NT2/D1 (cell line): Measurements from ENCODE around the gene SMAP2.

Experiments used
- DNase-seq: peaks from one replicate; pipeline ENCODE4 v3.0.0-alpha.2; 2011; ENCODE audit warnings: low read depth, low spot score
- H3K27me3 ChIP-seq: 2 replicates; pipeline ENCODE4 v1.6.0; 2011; ENCODE audit warnings: mild to moderate bottlenecking; ENCODE audit not compliant: insufficient read length, insufficient read depth
- H3K36me3 ChIP-seq: 2 replicates; pipeline ENCODE4 v1.6.1; 2011; ENCODE audit warnings: mild to moderate bottlenecking, low read length, mixed read lengths; ENCODE audit not compliant: insufficient read depth, insufficient read length
- H3K4me1 ChIP-seq: 2 replicates; pipeline ENCODE4 v1.5.1; 2011; ENCODE audit not compliant: insufficient read depth, insufficient read length
- H3K4me3 ChIP-seq: 2 replicates; pipeline ENCODE4 v1.5.1; 2011; ENCODE audit warnings: low read depth; ENCODE audit not compliant: insufficient read length
- H3K9ac ChIP-seq: 2 replicates; pipeline ENCODE4 v1.6.0; 2011; ENCODE audit warnings: low read depth; ENCODE audit not compliant: insufficient read length
- H3K9me3 ChIP-seq: 2 replicates; pipeline ENCODE4 v1.5.1; 2011; ENCODE audit warnings: mild to moderate bottlenecking, low read length; ENCODE audit not compliant: insufficient read depth
- SUZ12 ChIP-seq: IDR thresholded peaks from 2 replicates; pipeline ENCODE4 v1.6.1; 2011; ENCODE audit not compliant: insufficient read length, insufficient read depth; ENCODE audit errors: extremely low read depth
- YY1 ChIP-seq: IDR thresholded peaks from 2 replicates; pipeline ENCODE4 v1.6.1; 2011; ENCODE audit not compliant: insufficient read length, insufficient read depth
- ZNF274 ChIP-seq: IDR thresholded peaks from 2 replicates; pipeline ENCODE4 v1.6.1; 2011; ENCODE audit warnings: mild to moderate bottlenecking, low read depth, low read length

Gene SMAP2

DNA sequence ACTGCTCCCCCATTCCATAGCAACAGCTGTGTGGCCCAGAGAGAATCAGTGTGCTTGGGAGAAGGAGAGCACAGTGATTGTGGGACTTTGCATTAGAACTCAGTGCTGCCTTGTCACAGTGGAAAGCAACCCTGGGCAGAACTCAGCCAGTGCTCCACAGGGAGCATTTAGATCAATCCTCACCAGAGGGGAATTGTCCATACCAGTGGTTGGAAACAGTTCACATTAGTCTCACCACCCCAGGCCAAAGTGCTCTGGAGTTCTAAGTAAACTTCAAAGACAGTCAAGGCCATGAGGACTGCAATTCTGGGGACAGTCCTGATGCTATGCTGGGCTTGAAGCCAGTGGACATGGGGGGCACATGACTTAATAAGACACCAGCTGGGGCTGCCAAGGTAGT is 12.9 kb upstream of the SMAP2 start:
- Histone ChIP-seq H3K36me3 (no peaks in the 10 kb centered on the region), H3K4me1 (no peaks in the 10 kb centered on the region), H3K9me3 (peaks cover 18% of the 10 kb centered on the region), H3K4me3 (no peak overlapping the region), H3K27me3 (no peaks in the 10 kb centered on the region), H3K9ac (no peak overlapping the region)
- no peak for TF ChIP-seq SUZ12
- no peak for TF ChIP-seq ZNF274
- TF ChIP-seq YY1: no peak
- DNase-seq: no peak

DNA sequence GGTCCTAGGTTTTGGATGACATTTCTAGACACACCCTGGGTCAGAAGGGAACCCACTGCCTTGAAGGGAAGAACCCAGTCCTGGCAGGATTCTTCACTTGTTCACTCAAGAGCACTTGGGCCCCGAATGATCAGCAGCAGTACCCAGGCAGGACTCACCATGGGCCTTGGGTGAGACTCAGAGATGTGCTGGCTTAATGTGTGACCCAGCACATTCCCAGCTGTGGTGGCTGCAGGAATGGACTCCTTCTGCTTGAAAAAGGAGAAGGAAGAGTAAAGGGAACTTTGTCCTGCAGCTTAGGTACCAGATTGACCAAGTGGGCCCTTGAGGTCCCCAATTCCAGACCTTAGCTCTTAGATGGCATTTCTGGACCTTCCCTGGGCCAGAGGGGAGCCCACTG is 12.3 kb upstream of the SMAP2 start:
- H3K4me1 ChIP-seq: no peaks in the 10 kb centered on the region
- H3K4me3 ChIP-seq: no peak overlapping the region
- DNase-seq: no peak
- no peaks in the 10 kb centered on the region for H3K27me3 ChIP-seq
- no peak overlapping the region for H3K9ac ChIP-seq
- peaks cover 18% of the 10 kb centered on the region for H3K9me3 ChIP-seq
- TF ChIP-seq YY1 (no peak), ZNF274 (no peak), SUZ12 (no peak)
- H3K36me3 ChIP-seq: no peaks in the 10 kb centered on the region

DNA sequence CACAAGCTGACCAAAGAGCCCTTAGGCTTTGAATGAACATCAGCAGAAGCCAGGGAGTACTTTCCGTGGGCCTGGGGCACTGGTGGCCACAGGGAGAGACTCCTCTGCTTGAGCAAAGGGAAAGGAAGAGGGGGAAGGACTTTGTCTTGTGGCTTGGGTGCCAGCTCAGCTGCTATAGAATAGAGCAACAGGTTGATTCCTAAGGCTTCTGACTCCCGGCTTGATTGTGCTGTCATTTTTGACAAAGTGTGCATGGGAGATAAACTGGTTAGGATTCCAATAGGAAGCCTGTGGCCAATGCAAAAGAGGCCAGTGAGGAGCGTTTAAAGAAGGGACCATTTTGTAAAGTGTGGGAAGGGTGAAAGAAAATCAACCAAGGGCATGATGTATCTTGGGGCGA is 11.9 kb upstream of the SMAP2 start:
- Histone ChIP-seq H3K4me1 (no peaks in the 10 kb centered on the region), H3K9ac (no peak overlapping the region), H3K27me3 (no peaks in the 10 kb centered on the region), H3K4me3 (no peak overlapping the region), H3K36me3 (no peaks in the 10 kb centered on the region), H3K9me3 (peaks cover 18% of the 10 kb centered on the region)
- DNase-seq: no peak
- TF ChIP-seq SUZ12: no peak
- TF ChIP-seq YY1: no peak
- no peak for TF ChIP-seq ZNF274

DNA sequence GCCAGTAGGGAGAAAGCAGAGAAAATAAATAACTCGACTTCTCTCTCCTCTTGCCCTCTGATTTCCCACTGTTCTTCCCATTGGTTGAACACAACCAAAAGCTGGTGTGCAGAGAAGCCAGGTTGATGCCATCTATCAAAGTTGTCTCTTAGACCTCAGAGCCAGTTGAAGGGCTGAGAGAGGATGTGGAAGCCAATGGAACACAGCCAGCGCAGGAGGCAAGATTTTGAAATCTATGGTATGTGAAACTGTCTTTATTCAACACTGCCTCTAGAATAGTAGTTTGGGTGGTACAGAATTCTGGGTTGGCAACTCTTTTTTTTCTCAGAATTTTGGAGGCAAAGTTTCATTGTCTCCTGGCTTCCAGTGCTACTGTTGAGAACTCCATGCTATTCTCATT is 11.3 kb upstream of the SMAP2 start:
- no peak for TF ChIP-seq YY1
- Histone ChIP-seq H3K4me1 (no peaks in the 10 kb centered on the region), H3K36me3 (no peaks in the 10 kb centered on the region), H3K4me3 (no peak overlapping the region), H3K9ac (no peak overlapping the region), H3K9me3 (peaks cover 18% of the 10 kb centered on the region), H3K27me3 (no peaks in the 10 kb centered on the region)
- no peak for DNase-seq

DNA sequence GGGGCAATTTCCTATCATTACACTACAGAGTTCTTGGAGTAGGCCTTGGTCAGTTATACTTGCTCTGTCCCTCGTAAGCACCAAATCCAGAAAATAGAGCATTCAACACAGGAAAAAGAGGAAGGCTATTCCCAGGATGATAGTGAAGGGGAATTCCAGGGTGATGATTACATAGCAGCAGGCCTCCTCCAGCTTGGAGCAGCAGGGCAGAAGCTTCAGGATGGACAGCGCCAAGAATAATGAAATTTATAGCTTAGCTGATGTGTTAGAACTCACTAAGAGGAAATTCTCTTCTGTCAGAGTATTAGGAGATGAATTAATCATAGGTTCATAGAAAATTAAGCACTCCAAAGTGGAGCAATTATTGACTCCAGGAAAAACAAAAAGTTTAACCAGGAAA is 10.8 kb upstream of the SMAP2 start:
- Histone ChIP-seq H3K4me1 (no peaks in the 10 kb centered on the region), H3K9ac (no peak overlapping the region), H3K27me3 (no peaks in the 10 kb centered on the region), H3K4me3 (no peak overlapping the region), H3K9me3 (peaks cover 16% of the 10 kb centered on the region), H3K36me3 (no peaks in the 10 kb centered on the region)
- no peak for DNase-seq
- TF ChIP-seq SUZ12 (no peak), ZNF274 (no peak), YY1 (no peak)

DNA sequence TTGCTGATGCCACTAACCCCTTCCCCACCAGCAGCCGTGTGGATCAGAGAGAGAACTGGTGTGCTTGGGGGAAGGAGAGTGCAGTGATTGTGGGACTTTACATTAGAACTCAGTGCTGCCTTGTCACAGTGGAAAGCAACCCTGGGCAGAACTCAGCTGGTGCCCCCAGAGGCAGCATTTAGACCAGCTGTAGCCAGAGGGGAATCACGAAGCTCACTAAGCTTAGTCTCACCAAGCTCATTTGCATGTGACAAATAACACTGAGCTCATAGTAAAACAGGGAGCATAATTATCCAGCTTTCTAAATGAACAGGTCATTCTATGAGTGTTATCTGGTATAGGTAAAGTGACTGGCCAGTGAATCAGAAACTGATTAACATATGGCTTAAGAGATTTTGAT is 9.8 kb upstream of the SMAP2 start:
- H3K9ac ChIP-seq: no peak overlapping the region
- peaks cover 9% of the 10 kb centered on the region; the same call in 1 of the 2 replicates for H3K9me3 ChIP-seq
- TF ChIP-seq SUZ12: no peak
- TF ChIP-seq YY1: no peak
- no peak for TF ChIP-seq ZNF274
- no peaks in the 10 kb centered on the region for H3K27me3 ChIP-seq
- H3K4me1 ChIP-seq: no peaks in the 10 kb centered on the region
- DNase-seq: no peak
- H3K4me3 ChIP-seq: no peak overlapping the region
- H3K36me3 ChIP-seq: no peaks in the 10 kb centered on the region

DNA sequence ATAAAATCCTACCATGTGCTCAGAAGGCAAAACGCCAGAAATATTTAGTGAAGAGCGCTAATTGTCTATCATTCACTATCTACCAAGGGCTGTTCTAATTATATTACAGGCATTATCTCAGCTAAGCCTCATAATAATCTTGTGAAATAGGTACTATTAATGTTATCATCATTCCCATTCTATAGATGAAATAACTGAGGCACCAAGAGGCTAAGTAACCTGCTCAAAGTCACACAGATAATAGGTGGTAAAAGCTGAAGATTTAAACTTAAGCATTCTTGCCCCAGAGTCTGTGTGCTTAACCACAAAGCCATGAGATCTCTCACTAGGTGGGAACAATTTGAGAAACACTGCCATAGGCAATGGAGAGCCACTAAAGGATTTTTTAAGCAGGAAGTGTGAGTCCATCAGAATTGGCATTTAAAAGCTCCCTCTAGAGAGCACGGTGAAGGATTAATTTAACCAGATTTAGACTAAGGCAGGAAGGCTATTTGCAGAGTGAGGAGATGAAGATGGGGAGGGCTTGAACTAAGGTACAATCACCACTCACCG is 1.7 kb upstream of the SMAP2 start:
- no peak for TF ChIP-seq SUZ12
- no peak for TF ChIP-seq ZNF274
- TF ChIP-seq YY1: no peak
- Histone ChIP-seq H3K27me3 (peaks cover 7% of the 10 kb centered on the region), H3K4me3 (no peak overlapping the region), H3K9ac (no peak overlapping the region), H3K9me3 (no peaks in the 10 kb centered on the region), H3K36me3 (no peaks in the 10 kb centered on the region), H3K4me1 (no peaks in the 10 kb centered on the region)
- no peak for DNase-seq

DNA sequence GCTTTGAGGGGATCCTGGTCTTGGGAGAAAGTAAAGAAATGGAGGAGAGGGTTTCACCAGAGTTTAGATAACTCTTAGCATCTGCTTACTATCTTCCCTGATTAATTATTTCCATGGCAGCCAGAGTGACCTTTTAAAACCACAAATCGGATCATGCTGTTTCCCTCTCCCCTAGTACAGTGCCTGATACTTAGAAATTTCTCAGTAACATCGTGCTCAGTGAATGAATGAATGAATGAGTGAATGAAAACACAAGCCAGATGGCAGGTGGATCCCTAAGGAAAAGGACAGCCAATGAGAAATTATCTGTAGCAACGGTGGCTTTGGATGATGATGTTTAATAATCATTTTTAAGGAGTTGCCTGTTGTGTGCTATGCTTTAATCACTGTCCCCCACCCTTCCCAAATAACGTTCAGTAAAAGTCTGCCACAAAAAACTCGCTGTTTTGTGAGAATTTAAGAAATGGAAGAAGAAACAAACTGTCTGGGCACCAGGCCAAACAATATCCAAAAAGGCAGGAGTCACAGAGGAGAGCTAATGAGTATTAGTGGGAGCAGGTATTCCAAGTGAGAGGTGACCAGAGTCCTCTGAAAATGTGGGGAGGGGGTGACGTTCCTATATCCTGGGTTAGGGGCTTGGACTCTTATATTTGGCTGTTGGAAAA is 737 bp upstream of the SMAP2 start:
- TF ChIP-seq YY1: no peak
- no peak for TF ChIP-seq SUZ12
- no peak for TF ChIP-seq ZNF274
- H3K4me3 ChIP-seq: no peak overlapping the region
- H3K9me3 ChIP-seq: no peaks in the 10 kb centered on the region
- H3K9ac ChIP-seq: no peak overlapping the region
- H3K27me3 ChIP-seq: peaks cover 7% of the 10 kb centered on the region
- DNase-seq: no peak
- no peaks in the 10 kb centered on the region for H3K4me1 ChIP-seq
- H3K36me3 ChIP-seq: no peaks in the 10 kb centered on the region
